Measurements from ENCODE around the gene KRT27.

KRT27 gene, protein sequence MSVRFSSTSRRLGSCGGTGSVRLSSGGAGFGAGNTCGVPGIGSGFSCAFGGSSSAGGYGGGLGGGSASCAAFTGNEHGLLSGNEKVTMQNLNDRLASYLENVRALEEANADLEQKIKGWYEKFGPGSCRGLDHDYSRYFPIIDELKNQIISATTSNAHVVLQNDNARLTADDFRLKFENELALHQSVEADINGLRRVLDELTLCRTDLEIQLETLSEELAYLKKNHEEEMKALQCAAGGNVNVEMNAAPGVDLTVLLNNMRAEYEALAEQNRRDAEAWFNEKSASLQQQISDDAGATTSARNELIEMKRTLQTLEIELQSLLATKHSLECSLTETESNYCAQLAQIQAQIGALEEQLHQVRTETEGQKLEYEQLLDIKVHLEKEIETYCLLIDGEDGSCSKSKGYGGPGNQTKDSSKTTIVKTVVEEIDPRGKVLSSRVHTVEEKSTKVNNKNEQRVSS

DNA sequence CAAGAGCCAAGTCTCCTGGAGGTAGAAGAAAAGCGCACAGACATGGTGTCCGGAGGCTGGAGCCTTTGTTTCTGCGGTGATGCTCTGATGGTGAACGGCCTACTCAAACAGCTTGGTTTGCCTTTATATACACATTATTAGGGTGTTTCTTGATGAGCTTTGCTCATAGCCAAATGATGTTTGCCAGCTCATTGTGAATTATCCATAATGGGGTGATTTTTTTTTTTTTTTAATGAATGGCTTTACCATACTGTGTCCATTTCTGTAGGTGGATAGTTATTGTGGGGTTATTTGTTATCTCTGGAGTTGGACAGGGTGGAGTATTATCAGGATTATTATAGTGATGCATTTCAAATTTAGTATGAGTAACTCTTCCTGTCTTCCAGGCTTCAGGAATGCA, at the start of gene KRT27:
KRT27 (minus strand) TSS at position 101 of the 400 bp plus-strand sequence; CDS start at position 44, 57 bp downstream.
- ATAC-seq = no peak
- TF ChIP-seq ARNTL (CRISPR knock-in tag; IDR thresholded peaks at IDR 0.05; ENCODE audit: borderline replicate concordance, low read depth) (no peak), SNAI2 (CRISPR knock-in tag; IDR thresholded peaks at IDR 0.05) (no peak), ISL1 (CRISPR knock-in tag; IDR thresholded peaks at IDR 0.05) (no peak), PPARA (CRISPR knock-in tag; IDR thresholded peaks at IDR 0.05; ENCODE audit: borderline replicate concordance) (no peak), ZNF565 (CRISPR knock-in tag; conservative IDR thresholded peaks at IDR 0.05; ENCODE audit: low read depth) (no peak), ZC3H10 (CRISPR knock-in tag; IDR thresholded peaks at IDR 0.05) (no peak), CSDC2 (CRISPR knock-in tag; IDR thresholded peaks at IDR 0.05) (no peak), ZNF8 (CRISPR knock-in tag; IDR thresholded peaks at IDR 0.05) (no peak), GLIS3 (CRISPR knock-in tag; IDR thresholded peaks at IDR 0.05) (no peak), BACH2 (CRISPR knock-in tag; IDR thresholded peaks at IDR 0.05; ENCODE audit: borderline replicate concordance) (no peak), ESRRG (CRISPR knock-in tag; IDR thresholded peaks at IDR 0.05) (no peak)
- TF ChIP-seq, protein P1, sequence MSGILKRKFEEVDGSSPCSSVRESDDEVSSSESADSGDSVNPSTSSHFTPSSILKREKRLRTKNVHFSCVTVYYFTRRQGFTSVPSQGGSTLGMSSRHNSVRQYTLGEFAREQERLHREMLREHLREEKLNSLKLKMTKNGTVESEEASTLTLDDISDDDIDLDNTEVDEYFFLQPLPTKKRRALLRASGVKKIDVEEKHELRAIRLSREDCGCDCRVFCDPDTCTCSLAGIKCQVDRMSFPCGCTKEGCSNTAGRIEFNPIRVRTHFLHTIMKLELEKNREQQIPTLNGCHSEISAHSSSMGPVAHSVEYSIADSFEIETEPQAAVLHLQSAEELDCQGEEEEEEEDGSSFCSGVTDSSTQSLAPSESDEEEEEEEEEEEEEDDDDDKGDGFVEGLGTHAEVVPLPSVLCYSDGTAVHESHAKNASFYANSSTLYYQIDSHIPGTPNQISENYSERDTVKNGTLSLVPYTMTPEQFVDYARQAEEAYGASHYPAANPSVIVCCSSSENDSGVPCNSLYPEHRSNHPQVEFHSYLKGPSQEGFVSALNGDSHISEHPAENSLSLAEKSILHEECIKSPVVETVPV (CRISPR knock-in tag; IDR thresholded peaks at IDR 0.05) = no peak
- TF ChIP-seq, protein P2, sequence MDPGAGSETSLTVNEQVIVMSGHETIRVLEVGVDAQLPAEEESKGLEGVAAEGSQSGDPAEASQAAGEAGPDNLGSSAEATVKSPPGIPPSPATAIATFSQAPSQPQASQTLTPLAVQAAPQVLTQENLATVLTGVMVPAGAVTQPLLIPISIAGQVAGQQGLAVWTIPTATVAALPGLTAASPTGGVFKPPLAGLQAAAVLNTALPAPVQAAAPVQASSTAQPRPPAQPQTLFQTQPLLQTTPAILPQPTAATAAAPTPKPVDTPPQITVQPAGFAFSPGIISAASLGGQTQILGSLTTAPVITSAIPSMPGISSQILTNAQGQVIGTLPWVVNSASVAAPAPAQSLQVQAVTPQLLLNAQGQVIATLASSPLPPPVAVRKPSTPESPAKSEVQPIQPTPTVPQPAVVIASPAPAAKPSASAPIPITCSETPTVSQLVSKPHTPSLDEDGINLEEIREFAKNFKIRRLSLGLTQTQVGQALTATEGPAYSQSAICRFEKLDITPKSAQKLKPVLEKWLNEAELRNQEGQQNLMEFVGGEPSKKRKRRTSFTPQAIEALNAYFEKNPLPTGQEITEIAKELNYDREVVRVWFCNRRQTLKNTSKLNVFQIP (CRISPR knock-in tag; IDR thresholded peaks at IDR 0.05; ENCODE audit: borderline replicate concordance, low read depth) = no peak

DNA sequence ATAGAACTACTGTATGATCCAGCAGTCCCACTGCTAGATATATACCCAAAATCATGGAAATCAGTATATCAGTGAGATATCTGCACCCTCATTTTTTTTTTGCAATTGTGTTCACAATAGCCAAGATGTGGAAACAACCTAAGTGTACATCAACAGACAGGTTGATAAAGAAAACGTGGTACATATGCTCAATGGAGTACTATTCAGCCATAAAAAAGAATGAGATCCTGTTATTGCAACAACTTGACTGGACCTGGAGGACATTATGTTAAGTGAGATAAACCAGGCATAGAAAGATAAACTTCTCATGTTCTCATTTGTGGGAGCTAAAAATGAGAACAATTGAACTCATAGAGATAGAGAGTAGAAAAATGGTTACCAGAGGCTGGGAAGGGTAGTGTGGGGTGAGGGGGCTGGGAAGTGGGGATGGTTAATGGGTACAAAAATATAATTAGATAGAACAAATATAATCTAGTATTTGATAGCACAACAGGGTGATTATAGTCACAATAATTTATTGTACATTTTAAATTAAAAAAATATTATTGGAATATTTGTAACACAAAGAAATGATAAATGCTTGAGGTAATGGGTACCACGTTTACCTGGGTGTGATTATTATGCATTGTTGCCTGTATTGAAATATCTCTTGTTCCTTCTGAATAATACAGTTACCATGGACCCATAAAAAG, 47.9 kb upstream of the KRT27 start:
- no peak for TF ChIP-seq ZC3H10 (CRISPR knock-in tag; IDR thresholded peaks at IDR 0.05)
- TF ChIP-seq ZNF565 (CRISPR knock-in tag; conservative IDR thresholded peaks at IDR 0.05; ENCODE audit: low read depth) = no peak
- TF ChIP-seq, protein P1 (CRISPR knock-in tag; IDR thresholded peaks at IDR 0.05) = no peak
- no peak for TF ChIP-seq CSDC2 (CRISPR knock-in tag; IDR thresholded peaks at IDR 0.05)
- no peak for TF ChIP-seq BACH2 (CRISPR knock-in tag; IDR thresholded peaks at IDR 0.05; ENCODE audit: borderline replicate concordance)
- no peak for TF ChIP-seq ARNTL (CRISPR knock-in tag; IDR thresholded peaks at IDR 0.05; ENCODE audit: borderline replicate concordance, low read depth)
- TF ChIP-seq, protein P3, sequence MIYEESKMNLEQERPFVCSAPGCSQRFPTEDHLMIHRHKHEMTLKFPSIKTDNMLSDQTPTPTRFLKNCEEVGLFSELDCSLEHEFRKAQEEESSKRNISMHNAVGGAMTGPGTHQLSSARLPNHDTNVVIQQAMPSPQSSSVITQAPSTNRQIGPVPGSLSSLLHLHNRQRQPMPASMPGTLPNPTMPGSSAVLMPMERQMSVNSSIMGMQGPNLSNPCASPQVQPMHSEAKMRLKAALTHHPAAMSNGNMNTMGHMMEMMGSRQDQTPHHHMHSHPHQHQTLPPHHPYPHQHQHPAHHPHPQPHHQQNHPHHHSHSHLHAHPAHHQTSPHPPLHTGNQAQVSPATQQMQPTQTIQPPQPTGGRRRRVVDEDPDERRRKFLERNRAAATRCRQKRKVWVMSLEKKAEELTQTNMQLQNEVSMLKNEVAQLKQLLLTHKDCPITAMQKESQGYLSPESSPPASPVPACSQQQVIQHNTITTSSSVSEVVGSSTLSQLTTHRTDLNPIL (CRISPR knock-in tag; IDR thresholded peaks at IDR 0.05; ENCODE audit: low read depth) = no peak
- TF ChIP-seq, protein P4, sequence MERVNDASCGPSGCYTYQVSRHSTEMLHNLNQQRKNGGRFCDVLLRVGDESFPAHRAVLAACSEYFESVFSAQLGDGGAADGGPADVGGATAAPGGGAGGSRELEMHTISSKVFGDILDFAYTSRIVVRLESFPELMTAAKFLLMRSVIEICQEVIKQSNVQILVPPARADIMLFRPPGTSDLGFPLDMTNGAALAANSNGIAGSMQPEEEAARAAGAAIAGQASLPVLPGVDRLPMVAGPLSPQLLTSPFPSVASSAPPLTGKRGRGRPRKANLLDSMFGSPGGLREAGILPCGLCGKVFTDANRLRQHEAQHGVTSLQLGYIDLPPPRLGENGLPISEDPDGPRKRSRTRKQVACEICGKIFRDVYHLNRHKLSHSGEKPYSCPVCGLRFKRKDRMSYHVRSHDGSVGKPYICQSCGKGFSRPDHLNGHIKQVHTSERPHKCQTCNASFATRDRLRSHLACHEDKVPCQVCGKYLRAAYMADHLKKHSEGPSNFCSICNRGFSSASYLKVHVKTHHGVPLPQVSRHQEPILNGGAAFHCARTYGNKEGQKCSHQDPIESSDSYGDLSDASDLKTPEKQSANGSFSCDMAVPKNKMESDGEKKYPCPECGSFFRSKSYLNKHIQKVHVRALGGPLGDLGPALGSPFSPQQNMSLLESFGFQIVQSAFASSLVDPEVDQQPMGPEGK (CRISPR knock-in tag; IDR thresholded peaks at IDR 0.05; ENCODE audit: borderline replicate concordance) = no peak
- no peak for TF ChIP-seq ZFP30 (CRISPR knock-in tag; IDR thresholded peaks at IDR 0.05)
- ATAC-seq = no peak

DNA sequence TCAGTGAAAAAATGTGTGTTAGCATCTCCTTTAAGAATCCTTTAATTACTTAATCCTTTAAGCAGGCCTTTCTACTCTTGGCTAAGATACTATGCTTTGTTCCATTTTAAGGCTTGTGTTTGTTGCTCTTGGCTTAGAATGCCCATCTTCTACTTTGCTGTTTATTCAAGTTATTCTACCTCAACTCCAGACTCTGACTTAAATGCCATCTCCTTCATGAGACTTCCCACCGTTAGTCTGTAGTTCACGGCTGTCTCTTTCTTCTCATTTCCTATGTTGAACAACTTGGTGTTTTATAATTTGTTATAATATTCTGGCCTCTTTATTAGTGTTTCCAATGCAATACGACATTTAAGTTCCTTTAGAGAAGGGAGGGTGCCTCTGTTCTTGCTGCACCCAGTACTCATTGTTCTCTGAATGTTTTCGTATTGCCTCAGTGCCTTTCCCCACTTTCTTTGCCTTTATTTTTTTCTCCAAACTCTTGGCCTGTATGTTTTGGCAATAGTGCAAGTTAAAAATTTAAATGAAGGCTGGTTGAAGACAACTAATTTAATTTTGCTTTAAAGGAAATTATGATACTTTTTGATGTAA, 46.2 kb upstream of the KRT27 start:
- TF ChIP-seq, protein P4 (CRISPR knock-in tag; IDR thresholded peaks at IDR 0.05; ENCODE audit: borderline replicate concordance) = no peak
- TF ChIP-seq SNAI2 (CRISPR knock-in tag; IDR thresholded peaks at IDR 0.05) = no peak
- TF ChIP-seq TCF4 (CRISPR knock-in tag; IDR thresholded peaks at IDR 0.05; ENCODE audit: borderline replicate concordance) = no peak
- TF ChIP-seq GLIS3 (CRISPR knock-in tag; IDR thresholded peaks at IDR 0.05) = no peak
- no peak for ATAC-seq
